NCI-H446 (cell line): ENCODE measurements around the gene ZNF692.
A peak's percentile ranks its signal among the peaks of the same experiment; 100 is the strongest.
"Not testable (repeated sequence)": the region's sequence is repeated elsewhere in the genome, so short reads cannot be mapped to it uniquely, and the experiment has no call there.

Experiments used
- DNase-seq, 2 experiments: peaks; one replicate each; lab custom pipeline; 2025; lab: John Stamatoyannopoulos, UW

The ZNF692 gene

GRCh38 chr1:248807067-248807737 is 51.7 kb downstream of the ZNF692 start:
- peak in 1 of 2 experiments; percentile 57 for DNase-seq

DNA sequence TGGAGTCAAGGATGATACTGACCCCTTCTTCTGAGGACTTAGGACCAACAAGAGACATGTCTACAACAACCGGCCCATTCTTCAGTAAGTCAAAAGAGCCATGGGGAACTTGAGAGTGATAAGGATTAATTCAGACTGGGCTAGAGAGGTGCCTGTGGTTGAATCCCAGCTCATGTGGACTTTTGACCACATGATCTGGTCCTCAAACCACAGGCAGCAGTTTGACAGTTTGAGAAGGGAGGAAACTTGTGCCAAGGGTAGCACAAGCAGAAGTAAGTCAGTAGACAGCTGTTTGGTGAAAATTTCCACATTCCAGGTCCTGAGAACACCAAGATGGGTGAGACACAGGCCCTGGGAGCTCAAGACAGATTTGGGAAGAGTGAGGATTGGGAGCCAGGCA is 53.0 kb downstream of the ZNF692 start:
- no peak for DNase-seq

- no peak for DNase-seq
These were observed 53.9 kb downstream of the ZNF692 start for GRCh38 chr1:248804771-248805681.

DNA sequence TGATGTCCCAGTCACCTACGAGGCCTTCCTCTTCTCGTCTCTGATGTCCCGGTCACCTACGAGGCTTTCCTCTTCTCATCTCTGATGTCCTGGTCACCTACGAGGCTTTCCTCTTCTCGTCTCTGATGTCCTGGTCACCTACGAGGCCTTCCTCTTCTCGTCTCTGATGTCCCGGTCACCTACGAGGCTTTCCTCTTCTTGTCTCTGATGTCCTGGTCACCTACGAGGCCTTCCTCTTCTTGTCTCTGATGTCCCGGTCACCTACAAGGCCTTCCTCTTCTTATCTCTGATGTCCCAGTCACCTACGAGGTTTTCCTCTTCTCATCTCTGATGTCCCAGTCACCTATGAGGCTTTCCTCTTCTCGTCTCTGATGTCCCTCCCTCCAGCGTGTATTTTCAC is 55.4 kb downstream of the ZNF692 start:
- DNase-seq: not testable (repeated sequence)

DNA sequence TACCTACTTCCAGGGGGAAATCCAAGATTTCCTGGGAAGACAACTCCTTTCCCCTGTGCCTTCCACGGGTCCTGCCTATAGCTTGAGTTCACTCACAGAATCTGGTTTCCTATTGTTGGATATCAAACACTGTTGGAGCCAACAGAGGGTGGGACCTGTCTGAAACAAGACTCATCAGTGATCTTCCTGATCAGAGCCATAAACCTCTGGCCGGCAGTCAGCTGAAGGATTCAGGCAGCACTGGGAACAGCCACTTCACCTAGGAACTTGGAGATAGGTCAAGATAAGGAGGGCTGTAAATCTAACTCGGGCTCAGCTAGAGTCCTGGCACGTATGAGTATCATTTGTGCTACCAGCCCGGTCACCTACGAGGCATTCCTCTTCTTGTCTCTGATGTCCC is 56.4 kb downstream of the ZNF692 start:
- DNase-seq: no peak

DNA sequence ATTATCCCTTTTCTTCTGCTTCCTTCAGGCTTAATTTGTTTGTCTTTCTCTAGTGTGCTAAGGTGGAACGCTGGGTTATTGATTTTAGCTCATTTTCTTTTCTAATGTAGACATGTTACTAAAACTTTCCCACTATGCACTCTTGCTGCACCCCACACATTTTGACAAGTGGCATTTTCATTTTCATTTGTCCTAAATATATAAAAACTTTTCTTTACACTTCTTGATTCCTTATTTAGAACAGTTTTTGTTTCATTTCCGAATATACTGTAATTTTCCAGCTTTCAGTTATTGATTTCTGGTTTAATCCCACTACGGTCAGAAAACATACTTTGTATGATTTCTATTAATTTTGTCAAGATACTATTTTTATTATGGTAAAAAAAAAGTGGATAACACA is 58.4 kb downstream of the ZNF692 start:
- no peak for DNase-seq
